ENCODE measurements around the gene MYEF2.

MYEF2 gene, protein sequence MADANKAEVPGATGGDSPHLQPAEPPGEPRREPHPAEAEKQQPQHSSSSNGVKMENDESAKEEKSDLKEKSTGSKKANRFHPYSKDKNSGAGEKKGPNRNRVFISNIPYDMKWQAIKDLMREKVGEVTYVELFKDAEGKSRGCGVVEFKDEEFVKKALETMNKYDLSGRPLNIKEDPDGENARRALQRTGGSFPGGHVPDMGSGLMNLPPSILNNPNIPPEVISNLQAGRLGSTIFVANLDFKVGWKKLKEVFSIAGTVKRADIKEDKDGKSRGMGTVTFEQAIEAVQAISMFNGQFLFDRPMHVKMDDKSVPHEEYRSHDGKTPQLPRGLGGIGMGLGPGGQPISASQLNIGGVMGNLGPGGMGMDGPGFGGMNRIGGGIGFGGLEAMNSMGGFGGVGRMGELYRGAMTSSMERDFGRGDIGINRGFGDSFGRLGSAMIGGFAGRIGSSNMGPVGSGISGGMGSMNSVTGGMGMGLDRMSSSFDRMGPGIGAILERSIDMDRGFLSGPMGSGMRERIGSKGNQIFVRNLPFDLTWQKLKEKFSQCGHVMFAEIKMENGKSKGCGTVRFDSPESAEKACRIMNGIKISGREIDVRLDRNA

GRCh38 chr15:48177766-48178647, at the start of gene MYEF2:
TSS of gene MYEF2 (minus strand) at chr15:48178295. CDS start at chr15:48178237, 58 bp downstream.
- DNase-seq (ENCODE audit: low spot score): peak; percentile 40

DNA sequence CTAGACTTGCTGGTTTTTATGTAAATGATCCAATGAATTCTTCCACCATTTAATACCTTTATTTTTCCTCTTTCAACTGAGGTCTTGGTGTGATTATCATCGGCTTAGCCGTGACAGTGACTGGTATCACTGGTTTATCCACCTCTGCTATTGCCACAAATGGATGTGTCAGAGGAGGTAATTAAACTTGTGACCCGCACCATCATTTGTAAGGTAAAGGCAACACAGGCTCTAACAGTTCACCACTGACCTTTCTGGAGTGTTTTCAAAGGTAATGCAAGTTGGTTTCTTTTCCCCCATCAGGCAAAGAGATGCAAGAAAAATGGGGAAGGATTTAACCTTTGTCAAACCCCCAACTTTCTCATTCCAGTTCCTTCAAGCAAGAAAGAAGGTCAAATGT, 47.7 kb upstream of the MYEF2 start:
- no peak for DNase-seq (ENCODE audit: low spot score)

DNA sequence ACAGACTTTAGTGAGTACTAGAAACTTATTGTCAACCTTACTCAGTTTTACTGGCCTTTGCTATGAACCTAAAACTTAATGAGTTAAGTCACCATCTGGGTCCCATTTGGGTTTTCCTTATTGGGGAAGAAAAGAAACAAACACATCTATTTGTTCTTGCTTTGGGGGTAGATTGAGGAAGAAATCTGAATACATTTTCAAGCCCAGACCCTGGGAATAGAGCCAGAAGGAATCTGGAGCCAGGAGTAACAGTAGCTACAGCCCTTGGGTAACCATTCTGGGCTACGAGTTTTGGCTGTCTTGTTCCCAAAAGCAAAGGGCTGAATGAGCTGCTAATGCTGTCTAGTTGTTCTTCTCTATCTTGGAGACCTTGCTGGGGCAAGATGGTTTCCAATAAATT, 44.5 kb upstream of the MYEF2 start:
- no peak for DNase-seq (ENCODE audit: low spot score)

GRCh38 chr15:48221885-48222284, 43.8 kb upstream of the MYEF2 start:
- no peak for DNase-seq (ENCODE audit: low spot score)

GRCh38 chr15:48221261-48221660, 43.2 kb upstream of the MYEF2 start:
- no peak for DNase-seq (ENCODE audit: low spot score)

DNA sequence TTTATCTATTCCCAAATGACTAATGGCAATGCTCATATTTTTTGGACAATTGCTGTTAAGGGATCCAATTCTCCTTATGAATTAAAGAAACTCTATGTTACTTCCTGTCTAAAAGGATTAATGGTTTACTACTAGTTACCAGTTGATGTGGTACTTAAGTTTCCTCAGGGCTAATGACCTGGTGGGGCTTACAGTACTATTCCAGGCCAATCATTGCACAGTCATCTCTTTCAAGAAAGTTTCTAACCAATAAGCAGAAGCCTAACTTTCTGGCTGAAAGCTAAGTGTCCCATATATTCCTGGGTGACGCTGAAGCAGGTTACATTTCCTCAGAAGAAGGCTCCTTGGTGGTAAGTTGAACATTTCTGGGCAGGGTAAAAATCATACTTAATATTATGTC, 27.9 kb upstream of the MYEF2 start, which contains the start of gene SLC12A1:
TSS of gene SLC12A1 (plus strand) at position 322 of the 400 bp plus-strand sequence. CDS start 1,418 bp downstream, outside the sequence.
- DNase-seq (ENCODE audit: low spot score): no peak

DNA sequence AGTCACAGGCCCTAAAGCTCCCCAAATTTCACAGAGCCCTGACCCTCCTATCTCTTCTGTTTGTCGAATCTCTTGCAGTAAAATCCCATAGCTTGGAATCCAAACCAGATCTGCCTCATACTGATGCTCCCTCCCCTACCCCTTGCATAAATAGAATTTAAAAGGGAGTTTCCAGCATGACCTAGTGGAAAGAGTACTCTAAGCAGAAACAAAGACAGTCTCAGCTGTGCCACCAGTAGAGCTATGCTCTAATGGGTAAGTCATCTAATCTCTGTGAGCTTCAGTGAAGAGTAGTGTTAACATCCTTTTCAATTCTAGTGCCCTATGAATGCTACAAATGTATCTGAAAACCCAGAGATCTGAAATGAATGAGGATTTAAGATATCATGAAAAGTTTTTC, 24.0 kb upstream of the MYEF2 start:
- DNase-seq (ENCODE audit: low spot score): no peak

- no peak for DNase-seq (ENCODE audit: low spot score)
These were observed 13.6 kb upstream of the MYEF2 start, which contains the start of gene CTXN2 for GRCh38 chr15:48191574-48192225. TSS of gene CTXN2 (plus strand) at chr15:48191665. CDS start at chr15:48201301, 9,636 bp downstream.

DNA sequence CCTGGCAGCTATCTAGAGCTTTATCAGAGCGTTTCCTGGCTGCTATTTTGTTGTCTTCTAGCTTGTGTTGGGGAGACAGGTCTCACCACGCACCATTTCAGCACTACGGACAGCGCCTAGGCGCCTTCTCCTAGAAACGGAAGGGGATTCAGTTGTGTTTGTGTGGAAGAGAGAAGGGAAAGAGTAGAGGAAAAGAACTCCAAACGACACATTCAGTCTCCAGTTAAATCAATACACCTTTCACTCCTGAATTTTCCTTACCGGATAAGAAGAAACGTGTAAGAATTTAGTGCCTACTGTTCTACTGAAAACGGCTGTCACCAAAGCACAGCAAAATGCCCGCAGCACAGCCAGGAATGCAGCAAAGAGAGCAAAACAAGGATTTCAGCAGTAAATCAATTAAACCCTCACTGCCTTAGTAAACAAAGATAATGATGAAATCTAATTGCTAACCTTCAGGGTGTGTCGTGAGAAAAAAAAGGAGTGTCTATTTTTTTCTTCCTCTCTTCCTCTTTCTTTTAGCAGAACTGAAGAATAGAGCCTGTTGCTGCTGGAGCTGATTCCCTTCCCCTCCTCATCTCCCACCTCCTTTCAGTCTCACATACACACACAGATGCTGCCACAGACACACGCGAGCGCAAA, 13.0 kb upstream of the MYEF2 start:
- peak; percentile 42 for DNase-seq (ENCODE audit: low spot score)

DNA sequence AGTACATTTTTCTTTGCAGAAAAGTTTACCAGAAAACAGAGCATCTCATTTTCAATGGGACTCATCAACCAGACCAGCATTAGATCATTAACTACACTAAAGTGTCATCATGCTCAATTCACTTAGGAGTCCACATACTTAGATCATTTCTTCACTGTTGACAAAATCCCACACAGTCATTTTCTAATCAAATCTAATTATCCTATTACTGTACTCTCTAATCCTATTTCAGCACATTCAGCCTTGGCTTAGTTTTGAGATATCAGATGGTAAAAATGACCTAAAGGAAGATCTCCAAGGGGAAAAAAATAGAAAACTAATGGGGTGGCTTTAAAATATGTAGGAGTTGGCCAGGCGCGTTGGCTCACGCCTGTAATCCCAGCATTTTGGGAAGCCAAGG, 8.2 kb upstream of the MYEF2 start:
- DNase-seq (ENCODE audit: low spot score): no peak

DNA sequence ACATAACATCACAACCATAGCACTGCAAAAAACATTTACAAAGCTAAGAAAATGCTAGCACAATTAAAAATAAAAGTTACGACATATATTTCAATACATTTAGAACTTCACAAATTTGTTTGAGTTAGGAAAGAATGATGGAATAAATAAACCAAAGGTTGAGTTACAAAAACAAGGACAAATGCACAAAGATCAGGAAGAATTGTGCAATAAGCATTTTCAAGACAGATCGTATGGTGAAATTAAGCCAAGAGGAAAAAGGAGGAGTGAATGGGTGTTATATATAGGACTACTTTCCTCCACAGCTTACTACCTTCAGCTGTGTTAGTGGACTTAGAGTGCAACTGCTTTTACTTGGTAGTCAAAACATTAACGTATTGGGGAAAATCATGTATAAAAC, 7.4 kb upstream of the MYEF2 start:
- DNase-seq (ENCODE audit: low spot score): no peak

- DNase-seq (ENCODE audit: low spot score): no peak
These were observed 4.7 kb upstream of the MYEF2 start for GRCh38 chr15:48182749-48183148.

- no peak for DNase-seq (ENCODE audit: low spot score)
These were observed 495 bp upstream of the MYEF2 start for GRCh38 chr15:48178648-48178931.

GRCh38 chr15:48177383-48177765, 721 bp downstream of the MYEF2 start:
- peak; percentile 58 for DNase-seq (ENCODE audit: low spot score)

- DNase-seq (ENCODE audit: low spot score): no peak
These were observed 1.1 kb downstream of the MYEF2 start for GRCh38 chr15:48176957-48177356.

GRCh38 chr15:48176112-48176511, 2.0 kb downstream of the MYEF2 start:
- no peak for DNase-seq (ENCODE audit: low spot score)

- no peak for DNase-seq (ENCODE audit: low spot score)
These were observed 3.0 kb downstream of the MYEF2 start for GRCh38 chr15:48175126-48175525.

GRCh38 chr15:48170981-48171380, 7.1 kb downstream of the MYEF2 start:
- no peak for DNase-seq (ENCODE audit: low spot score)

- no peak for DNase-seq (ENCODE audit: low spot score)
These were observed 9.5 kb downstream of the MYEF2 start for GRCh38 chr15:48168616-48169015.

- no peak for DNase-seq (ENCODE audit: low spot score)
These were observed 24.6 kb downstream of the MYEF2 start for GRCh38 chr15:48153526-48153925.

GRCh38 chr15:48149858-48150257, 28.2 kb downstream of the MYEF2 start:
- peak; percentile 97 for DNase-seq (ENCODE audit: low spot score)

DNA sequence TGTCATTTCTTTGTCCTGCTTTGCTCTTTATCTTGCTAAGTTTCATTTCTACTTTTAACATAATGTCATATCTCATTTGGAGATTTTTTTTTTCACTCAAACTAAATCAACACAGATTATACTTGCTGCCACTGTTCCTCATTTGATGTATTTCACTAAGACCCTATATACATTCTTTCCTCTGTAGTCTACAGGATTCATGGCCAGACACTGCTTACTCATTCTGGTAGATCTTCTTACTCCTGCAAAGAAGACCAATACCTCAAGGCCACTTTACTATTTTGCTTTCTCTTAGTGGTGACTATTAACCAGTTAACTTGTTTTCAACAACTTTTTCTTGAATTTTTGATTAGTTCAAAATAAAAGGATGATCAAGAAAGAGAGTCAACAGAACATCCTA, 30.7 kb downstream of the MYEF2 start:
- DNase-seq (ENCODE audit: low spot score): no peak

Data from kidney capillary endothelial cell (primary cell).